Stimulated activated CD8-positive, alpha-beta memory T cell treated with anti-CD3 and anti-CD28 coated beads, Interleukin-15, amount 100 ng/mL, for 4 hours (primary cell): Measurements from ENCODE around the gene LASP1NB.
"Not testable (repeated sequence)": the region's sequence is repeated elsewhere in the genome, so short reads cannot be mapped to it uniquely, and the experiment has no call there.

ENCODE experiments used
- DNase-seq, 2 donors: peaks; one replicate each; pipeline ENCODE4 v3.0.0-alpha.2; 2020; ENCODE audit warnings: low read depth in 2 of 2

LASP1NB gene

DNA sequence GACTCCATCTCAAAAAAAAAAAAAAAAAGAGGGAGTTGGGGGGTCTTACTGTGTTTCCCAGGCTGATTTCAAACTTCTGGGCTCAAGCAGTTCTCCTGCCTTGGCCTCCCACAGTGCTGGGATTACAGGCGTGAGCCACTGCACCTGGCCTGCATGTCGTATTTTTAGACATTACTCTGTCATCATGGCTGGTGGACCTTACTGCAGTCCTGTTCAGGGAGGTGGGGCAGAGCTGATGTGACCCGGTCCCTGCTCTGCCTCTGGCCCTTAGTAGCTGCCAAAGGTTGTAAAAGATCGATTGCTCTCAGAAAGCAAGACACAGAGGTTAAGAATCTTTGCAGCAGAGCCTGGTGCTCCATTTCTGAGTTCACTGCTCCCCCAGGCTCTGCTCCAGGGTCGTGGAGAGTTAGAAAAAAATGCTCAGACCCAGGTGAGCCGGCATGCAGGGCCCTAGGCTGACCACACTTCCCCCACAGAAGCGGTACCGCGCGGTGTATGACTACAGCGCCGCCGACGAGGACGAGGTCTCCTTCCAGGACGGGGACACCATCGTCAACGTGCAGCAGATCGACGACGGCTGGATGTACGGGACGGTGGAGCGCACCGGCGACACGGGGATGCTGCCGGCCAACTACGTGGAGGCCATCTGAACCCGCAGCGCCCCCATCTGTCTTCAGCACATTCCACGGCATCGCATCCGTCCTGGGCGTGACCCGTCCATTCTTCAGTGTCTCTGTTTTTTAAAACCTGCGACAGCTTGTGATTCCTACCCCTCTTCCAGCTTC is 7.1 kb upstream of the LASP1NB start:
- DNase-seq, result no peak

DNA sequence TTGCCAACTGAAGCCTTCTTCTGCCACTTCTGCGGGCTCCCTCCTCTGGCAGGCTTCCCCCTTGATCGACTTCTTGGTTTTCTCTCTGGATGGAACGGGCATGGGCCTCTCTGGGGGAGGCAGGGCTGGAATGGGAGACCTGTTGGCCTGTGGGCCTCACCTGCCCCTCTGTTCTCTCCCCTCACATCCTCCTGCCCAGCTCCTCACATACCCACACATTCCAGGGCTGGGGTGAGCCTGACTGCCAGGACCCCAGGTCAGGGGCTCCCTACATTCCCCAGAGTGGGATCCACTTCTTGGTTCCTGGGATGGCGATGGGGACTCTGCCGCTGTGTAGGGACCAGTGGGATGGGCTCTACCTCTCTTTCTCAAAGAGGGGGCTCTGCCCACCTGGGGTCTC is 6.5 kb upstream of the LASP1NB start:
- no peak for DNase-seq

DNA sequence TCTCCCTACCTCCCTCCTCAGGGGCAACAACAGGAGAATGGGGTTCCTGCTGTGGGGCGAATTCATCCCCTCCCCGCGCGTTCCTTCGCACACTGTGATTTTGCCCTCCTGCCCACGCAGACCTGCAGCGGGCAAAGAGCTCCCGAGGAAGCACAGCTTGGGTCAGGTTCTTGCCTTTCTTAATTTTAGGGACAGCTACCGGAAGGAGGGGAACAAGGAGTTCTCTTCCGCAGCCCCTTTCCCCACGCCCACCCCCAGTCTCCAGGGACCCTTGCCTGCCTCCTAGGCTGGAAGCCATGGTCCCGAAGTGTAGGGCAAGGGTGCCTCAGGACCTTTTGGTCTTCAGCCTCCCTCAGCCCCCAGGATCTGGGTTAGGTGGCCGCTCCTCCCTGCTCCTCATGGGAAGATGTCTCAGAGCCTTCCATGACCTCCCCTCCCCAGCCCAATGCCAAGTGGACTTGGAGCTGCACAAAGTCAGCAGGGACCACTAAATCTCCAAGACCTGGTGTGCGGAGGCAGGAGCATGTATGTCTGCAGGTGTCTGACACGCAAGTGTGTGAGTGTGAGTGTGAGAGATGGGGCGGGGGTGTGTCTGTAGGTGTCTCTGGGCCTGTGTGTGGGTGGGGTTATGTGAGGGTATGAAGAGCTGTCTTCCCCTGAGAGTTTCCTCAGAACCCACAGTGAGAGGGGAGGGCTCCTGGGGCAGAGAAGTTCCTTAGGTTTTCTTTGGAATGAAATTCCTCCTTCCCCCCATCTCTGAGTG is 5.9 kb upstream of the LASP1NB start:
- no peak for DNase-seq

DNA sequence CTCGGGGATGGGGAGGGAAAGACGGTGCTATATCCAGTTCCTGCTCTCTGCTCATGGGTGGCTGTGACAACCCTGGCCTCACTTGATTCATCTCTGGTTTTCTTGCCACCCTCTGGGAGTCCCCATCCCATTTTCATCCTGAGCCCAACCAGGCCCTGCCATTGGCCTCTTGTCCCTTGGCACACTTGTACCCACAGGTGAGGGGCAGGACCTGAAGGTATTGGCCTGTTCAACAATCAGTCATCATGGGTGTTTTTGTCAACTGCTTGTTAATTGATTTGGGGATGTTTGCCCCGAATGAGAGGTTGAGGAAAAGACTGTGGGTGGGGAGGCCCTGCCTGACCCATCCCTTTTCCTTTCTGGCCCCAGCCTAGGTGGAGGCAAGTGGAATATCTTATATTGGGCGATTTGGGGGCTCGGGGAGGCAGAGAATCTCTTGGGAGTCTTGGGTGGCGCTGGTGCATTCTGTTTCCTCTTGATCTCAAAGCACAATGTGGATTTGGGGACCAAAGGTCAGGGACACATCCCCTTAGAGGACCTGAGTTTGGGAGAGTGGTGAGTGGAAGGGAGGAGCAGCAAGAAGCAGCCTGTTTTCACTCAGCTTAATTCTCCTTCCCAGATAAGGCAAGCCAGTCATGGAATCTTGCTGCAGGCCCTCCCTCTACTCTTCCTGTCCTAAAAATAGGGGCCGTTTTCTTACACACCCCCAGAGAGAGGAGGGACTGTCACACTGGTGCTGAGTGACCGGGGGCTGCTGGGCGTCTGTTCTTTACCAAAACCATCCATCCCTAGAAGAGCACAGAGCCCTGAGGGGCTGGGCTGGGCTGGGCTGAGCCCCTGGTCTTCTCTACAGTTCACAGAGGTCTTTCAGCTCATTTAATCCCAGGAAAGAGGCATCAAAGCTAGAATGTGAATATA is 4.8 kb upstream of the LASP1NB start:
- no peak for DNase-seq

DNA sequence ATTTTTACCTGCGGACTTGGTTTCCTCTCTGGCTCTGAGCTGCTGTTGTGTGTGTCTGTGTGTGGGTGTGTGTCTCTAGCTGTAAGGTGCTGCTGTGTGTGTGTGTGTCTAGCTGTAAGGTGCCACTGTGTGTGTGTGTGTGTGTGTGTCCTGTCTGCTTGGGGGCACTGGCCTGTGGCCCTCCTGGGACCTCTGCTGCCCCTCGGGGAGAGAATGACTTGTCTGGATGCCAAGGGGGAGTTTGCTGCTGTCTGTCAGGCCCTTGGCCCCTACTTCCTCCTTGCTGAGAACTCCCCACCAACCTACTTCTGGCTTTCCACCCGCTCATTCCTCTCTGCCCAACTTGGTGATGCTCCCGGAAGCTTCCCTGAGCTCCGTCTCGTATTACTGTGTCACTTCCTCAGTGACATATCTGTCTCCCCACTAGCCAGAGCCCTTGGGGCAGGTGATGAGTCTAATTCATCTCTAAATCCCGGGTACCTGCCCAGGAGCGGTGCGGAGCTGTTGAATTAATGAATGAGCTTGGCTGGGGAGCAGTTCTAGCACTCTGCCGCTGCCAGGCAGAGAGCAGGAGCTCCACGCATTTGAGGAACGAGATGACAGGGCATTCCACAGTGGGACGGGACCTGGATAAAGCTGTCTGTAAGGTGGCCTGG is 3.5 kb upstream of the LASP1NB start:
- no peak for DNase-seq

DNA sequence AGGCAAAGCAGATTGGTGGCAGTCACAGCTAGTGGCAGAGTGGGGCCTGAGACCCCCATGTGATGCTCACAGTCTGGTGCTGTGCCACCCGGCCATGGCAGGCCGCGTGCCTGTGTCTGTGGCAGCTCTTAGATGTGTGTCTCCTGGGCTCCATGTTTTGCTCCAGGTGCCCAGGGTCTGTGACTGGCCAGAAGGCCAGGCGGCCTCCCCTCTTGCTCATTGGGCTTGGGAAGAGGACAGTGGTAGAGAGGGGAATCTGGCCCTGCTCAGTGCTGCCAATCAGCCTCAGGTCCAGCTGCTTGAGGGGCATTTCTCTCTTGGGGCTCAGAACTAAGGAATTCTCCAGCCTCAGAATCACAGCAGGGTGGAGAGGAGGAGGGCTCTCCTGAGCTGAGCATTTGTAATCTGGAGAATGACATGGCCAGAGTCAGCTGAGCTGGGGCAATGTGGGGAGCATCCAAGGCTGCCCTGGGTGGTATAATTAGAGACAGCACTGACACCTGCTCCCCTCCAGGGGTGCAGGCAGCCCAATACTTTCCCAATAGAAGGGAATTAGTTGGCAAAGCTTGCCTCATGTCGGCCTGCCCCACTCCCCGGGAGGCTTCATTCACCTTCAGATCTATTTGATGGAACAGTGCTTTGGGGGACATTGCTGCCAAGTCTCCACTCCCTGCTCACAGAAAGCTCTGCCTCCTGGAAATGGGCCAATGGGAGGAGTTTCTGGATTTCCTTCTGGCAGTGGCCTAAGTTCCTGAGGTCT is 2.7 kb upstream of the LASP1NB start:
- DNase-seq, result no peak

DNA sequence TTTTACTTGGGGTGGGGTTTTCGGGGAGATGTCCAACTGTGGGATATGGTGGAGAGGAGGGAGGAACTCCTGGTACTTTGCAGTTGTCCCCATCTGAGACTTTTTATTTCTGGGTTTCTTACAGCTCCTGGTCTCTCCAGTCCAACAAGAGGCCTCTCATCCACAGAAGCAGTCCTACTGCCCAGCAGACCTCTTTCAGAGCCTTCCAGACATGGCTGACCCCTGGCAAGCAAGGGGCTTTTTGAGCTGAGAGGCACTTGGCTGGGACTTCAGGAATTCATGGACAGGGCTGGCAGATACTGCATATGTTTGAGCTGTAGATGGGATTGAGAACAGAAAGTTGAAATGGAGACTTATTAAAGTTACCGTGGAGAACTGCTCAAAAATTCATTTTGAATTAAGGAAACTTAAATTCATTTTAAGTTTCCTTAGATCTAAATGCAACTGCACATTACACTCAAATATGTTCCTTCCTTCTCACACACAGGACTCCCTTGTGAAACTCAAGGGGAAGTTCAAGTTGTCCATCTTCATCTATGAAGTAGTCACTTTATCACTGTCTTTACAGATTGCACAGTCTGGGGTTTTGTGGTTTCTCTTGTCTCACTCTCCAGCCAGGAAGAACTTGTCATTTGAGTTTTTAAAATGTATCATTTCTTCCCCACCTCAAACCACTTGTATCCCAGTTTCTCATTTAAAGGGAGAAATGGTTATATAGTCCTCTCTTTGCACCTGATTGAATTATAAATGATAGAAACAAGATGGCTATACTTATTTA is 1.1 kb downstream of the LASP1NB start:
- DNase-seq, result no peak

DNA sequence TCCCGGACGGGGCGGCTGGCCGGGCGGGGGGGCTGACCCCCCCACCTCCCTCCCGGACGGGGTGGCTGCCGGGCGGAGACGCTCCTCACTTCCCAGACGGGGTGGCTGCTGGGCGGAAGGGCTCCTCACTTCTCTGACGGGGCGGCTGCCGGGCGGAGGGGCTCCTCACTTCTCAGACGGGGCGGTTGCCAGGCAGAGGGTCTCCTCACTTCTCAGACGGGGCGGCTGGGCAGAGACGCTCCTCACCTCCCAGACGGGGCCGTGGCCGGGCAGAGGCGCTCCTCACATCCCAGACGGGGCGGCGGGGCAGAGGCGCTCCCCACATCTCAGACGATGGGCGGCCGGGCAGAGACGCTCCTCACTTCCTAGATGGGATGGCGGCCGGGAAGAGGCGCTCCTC is 5.4 kb downstream of the LASP1NB start:
- not testable (repeated sequence) for DNase-seq

DNA sequence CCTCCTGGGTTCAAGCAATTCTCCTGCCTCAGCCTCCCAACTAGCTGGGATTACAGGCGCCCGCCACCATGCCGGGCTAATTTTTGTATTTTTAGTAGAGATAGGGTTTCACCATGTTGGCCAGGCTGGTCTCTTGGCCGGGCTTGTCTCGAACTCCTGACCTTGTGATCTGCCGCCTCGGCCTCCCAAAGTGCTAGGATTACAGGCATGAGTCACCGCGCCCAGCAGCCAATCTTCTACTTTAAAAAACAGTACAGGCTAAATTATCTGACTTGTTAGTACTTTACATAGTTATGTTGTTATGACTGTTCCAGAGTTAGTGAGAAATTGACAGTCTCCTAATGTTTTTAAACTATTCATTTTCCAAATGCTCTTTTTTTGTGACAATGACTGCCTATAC is 8.5 kb downstream of the LASP1NB start:
- not testable (repeated sequence) for DNase-seq

DNA sequence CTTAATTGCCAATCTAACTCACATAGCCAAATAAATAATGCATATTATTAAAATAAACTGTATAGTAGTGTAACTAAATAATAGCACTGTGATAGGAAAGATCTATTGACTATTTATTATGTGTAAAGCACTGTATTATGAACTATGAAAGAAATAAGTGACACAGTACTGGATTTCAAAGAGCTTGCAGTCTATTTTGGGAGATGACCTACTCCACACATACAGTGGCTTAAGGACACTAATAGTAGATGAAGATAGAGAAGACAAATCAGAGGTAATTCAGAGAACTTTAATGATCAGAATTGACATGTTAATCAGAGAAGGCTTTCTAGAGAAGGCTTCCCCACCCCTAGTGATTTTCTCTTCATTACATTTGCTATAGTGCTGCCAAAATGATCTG is 14.6 kb downstream of the LASP1NB start:
- no peak for DNase-seq

DNA sequence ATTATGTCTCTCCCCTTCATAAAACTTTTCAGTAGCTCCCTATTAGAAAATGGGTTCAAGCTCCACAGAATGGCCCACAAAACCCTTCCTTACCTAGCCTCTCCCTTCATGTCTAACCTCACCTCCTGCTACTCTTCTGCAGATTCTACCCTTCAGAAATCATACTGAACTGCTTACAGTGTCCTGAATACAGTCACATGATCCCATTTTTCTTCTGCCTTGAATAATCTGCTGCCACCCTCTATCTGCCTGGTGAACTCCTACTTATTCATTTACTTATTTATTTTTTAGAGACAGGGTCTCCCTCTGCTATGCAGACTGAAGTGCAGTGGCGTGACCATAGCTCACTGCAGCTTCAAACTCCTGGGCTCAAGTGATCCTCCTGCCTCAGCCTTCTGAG is 15.0 kb downstream of the LASP1NB start:
- no peak for DNase-seq

DNA sequence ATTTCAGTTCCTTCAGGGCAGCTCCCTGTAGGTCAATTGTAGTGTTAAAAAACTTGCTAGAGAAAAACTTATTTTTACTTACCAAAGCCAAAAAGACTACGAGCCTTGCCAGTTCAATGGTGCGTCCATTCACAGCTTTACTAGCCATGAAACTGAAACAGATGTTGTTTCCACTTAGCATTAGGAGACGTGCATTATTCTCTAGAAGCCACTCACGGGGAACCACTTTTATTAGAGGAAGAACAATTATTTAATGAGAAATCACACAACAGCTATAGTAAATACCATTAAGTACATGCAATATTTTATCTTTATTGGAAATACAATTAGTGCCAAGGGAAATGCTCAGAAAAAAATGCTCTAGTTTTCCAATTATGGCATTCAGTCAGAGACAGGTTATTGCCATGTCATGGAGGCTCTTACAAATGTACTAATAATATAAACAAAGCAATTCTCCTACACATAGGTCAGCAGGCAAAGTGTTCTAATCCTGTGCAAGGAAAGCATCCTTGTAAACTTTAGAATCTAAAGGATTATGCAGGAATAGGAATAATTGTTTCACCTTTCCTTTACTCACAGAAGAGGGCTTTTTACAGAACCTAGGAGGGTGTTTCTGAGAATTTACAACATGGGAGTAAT is 17.4 kb downstream of the LASP1NB start:
- no peak for DNase-seq

DNA sequence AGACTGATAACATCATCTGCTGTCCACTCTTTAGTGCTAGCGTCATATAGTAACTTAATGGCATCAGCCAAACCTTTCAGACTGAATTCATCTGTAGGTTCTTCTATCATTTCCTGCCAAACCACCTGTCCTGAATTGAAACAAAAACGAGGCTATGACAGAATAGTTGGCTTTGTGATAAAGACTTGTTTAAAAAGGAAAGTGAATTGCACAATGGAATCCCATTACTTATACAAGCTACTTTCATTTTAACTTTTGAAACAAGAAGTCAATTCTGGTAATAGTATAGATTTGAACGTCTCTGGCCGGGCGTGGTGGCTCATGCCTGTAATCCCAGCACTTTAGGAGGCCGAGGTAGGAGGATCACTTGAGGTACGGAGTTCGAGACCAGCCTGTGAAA is 18.2 kb downstream of the LASP1NB start:
- no peak for DNase-seq

DNA sequence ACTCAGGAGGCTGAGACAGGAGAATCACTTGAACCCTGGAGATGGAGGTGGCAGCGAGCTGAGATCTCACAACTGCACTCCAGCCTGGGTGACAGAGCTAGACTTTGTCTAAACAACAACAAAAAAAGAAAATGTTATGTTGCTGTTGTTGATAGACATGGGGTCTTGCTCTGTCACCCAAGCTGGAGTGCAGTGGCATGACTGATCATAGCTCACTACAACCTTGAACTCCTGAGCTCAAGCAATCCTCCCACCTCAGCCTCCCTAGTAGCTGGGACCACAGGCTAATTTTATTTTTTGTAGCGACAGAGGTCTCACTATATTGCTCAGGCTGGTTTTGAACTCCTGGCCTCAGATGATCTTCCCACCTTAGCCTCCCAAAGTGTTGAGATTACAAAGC is 21.8 kb downstream of the LASP1NB start:
- DNase-seq, result no peak

DNA sequence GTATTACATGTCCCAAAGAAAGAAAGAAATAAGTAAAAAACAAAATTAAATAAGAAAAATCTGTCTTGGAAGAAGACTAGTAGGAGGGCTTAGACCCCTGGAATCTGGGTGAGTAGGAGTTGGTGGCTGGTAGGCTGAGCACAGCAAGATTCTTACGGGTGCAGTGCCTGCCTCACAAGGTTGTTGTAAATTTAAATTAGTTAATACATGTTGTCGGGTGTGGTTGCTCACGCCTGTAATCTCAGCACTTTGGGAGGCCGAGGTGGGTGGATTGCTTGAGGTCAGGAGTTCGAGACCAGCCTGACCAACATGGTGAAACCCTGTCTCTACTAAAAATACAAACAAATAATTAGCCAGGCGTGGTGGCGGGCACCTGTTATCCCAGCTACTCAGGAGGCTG is 28.4 kb downstream of the LASP1NB start:
- not testable (repeated sequence) for DNase-seq

DNA sequence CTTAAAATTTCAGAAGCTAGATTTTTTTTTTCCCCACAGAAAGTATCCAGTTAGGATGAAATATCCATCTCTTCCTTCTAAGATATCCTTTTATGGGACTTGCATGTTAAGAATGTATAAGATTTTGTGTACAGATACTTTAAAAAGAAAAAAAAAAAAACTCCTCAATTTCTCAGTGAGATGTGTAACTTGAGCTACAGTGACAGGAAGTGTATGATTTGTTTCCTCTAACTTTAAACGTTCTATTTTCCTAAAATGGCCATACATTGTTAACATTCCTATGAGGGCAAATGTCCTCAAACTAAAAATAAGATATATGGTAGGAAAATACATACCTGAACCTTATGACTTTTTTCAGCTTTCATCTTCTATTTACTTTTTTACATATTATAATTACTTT is 32.9 kb downstream of the LASP1NB start:
- DNase-seq, result no peak

DNA sequence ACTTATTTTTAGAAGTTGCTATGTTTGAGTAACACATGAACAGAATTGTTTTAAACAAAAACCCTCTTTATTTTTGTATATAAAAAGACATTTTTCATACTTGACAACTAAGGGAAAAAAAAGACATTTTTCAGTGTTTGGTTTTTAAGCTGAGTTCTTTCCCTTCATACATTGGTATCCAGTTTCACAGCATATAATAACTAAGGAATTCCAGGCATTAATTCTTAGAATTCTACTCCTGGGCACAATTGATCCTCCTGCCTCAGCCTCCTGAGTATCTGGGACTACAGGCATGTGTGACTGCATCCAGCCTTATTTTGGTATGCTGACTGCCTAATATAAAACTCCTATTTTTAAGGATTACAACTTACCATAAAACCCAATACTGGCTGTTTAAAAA is 33.3 kb downstream of the LASP1NB start:
- DNase-seq, result no peak

DNA sequence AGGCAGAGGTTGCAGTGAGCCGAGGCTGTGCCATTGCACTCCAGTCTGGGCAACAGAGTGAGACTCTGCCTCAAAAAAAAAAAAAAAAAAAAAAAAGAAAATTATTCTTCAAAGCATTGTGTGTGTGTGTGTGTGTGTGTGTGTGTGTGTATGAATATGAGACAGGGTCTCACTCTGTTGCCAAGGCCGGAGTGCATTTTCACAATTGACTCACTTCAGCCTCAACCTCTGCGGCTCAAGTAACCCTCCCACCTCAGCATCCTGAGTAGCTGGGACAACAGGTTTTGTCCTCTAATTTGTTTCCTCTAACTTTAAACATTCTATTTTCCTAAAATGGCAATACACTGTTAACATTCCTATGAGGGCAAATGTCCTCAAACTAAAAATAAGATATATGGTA is 34.1 kb downstream of the LASP1NB start:
- DNase-seq, result no peak

DNA sequence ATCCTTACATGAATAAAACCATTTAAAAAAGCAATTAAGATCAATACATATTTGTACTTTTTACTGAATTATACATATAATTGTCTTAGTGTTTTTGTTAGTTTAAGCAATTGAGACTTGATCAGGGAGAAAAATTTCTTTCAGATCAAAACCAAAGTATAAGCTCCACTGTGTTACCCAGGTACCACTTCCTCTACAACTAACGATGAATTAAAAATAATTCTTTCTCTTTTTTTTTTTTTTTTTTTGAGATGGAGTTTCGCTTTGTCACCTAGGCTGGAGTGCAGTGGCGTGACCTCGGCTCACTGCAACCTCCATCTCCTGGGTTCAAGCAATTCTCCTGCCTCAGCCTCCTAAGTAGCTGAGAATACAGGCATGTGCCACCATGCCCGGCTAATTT is 35.0 kb downstream of the LASP1NB start:
- DNase-seq, result no peak

DNA sequence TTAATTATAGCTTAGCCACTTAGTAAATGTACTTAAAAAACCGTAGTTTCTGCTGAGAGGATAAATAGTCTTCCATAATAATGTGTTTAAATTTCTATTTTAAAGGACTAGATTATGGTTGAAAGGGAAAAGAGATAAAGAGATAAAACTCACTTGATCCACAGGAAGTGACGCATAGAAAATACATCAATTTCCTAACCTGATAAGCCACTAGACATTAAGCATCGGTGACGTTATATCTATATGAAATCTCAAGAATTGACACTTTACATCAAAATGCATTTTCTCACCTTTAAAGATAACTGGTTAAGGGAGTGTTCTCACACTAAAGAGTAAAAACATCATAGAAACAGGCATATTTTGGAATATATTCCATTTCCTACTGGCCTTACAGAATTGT is 36.0 kb downstream of the LASP1NB start:
- no peak for DNase-seq
